Measurements from ENCODE around the gene SYNGR3.

The SYNGR3 gene

GRCh38 chr16:2042171-2042985 lies 52.6 kb downstream of the SYNGR3 start:
- no peak for DNase-seq (ENCODE audit: low read depth)

DNA sequence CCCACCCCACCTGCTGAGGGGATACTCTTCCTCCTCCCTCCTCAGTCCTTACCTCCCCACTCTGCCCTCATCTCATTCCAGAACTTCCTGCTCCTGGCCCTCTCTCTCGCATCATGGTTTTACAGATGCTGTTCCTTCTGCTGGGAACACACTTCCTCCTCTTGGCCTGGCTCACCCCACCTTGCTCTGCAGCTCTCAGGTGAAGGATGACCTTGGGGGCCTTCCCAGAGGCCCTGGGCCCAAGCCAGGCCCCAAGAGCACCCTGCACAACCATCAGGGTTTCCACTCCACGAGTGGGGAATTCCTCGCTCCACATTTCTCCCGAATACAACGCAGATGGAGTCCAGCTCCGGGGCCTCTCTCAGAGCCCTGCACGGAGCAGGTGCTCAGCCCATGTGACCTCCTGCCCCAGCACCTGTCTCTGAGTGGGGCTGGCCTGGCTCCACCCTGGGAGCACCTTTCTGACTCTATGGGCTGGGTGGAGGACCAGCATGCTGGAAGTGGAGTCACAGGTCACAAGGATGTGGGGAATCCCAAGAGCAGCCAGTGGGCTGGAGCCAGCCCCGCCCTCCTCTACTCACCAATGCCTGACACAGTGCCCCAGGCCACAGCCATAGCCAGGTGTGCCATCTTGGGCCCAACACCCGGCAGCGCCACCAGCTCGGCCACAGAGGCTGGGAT lies 53.4 kb downstream of the SYNGR3 start:
- no peak for DNase-seq (ENCODE audit: low read depth)
